HCT116 (cell line): ENCODE measurements around the gene EVC.

ENCODE experiments used
- EZH2 ChIP-seq: fragments of 200-600 bp; sonication (generic); IDR thresholded peaks from 2 replicates; pipeline ENCODE4 v1.6.1; 2017; ENCODE audit warnings: antibody characterized with exemption, mixed run types
- FOSL1 ChIP-seq: IDR thresholded peaks from 2 replicates; pipeline ENCODE4 v1.6.1; 2012; ENCODE audit warnings: low read depth
- TF ChIP-seq, protein P1 (sequence below), 3 experiments: fragments of 200-600 bp in 1 of 3; sonication (generic) in 1 of 3; IDR thresholded peaks in 2 of 3; conservative IDR thresholded peaks in 1 of 3; 2 replicates each; pipeline ENCODE4 v1.5.1; 2012 to 2017; ENCODE audit warnings: low read depth in 2 of 3, low read length in 2 of 3, antibody characterized with exemption in 1 of 3, borderline replicate concordance in 1 of 3, control low read depth in 1 of 3, mild to moderate bottlenecking in 1 of 3, mixed read lengths in 1 of 3, mixed run types in 1 of 3, moderate library complexity in 1 of 3; ENCODE audit not compliant: insufficient read depth in 1 of 3

DNA sequence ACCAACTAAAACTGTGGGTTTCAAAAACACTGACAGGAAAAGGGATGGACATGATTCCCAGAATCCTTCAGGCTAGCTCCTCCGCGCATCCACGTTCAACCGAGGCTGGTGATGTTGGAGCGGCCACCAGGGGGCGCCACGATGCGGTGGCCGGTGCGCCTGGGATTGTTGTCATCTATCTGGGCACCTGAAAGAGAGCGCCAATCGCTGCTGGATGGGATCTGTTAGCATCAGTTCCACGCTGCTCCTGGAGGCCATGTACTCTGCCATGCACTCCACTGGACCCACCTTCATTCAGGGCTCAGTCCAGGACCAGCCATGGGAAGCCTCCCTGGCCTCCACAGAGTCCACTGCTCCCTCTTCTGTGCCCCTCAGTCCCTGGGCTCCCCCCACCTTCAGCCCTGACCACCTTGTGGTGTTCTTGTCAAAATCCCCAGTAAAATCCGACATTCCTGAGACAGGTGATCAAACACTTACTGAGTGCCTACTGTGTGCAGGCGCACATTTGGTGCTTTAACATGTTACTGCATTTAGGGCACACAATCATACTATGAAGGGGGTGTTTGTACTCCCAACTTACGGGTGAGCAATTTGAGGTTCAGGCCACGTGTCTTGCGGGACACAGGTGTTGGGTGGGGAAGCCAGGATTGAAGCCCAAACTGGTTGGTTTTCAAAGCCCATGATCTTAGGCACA, 110.8 kb downstream of the EVC start:
- TF ChIP-seq EZH2: no peak
- no peak for TF ChIP-seq FOSL1
- TF ChIP-seq, protein P1, sequence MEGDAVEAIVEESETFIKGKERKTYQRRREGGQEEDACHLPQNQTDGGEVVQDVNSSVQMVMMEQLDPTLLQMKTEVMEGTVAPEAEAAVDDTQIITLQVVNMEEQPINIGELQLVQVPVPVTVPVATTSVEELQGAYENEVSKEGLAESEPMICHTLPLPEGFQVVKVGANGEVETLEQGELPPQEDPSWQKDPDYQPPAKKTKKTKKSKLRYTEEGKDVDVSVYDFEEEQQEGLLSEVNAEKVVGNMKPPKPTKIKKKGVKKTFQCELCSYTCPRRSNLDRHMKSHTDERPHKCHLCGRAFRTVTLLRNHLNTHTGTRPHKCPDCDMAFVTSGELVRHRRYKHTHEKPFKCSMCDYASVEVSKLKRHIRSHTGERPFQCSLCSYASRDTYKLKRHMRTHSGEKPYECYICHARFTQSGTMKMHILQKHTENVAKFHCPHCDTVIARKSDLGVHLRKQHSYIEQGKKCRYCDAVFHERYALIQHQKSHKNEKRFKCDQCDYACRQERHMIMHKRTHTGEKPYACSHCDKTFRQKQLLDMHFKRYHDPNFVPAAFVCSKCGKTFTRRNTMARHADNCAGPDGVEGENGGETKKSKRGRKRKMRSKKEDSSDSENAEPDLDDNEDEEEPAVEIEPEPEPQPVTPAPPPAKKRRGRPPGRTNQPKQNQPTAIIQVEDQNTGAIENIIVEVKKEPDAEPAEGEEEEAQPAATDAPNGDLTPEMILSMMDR (IDR thresholded peaks at IDR 0.05 in 2 of 3, conservative IDR thresholded peaks at IDR 0.05 in 1 of 3; ENCODE audit: borderline replicate concordance in 1 of 3, insufficient read depth in 1 of 3, low read depth in 2 of 3, low read length in 2 of 3): peak; percentile 65 to 93 (median 88); a peak in 5 of 6 replicates
